K562 (cell line): ENCODE data around the gene BTBD2. TPM values are rescaled to one million over a fixed set of nuclear protein-coding genes. Genes with fewer than 3 reads are reported as not detected.

ENCODE experiments used
- CCAR2 ChIP-seq: fragments of 200-400 bp; formaldehyde crosslinking; IDR thresholded peaks from 2 replicates; pipeline ENCODE4 v1.6.1; 2017; ENCODE audit warnings: mild to moderate bottlenecking, low read depth, low read length
- DACH1 ChIP-seq: fragments of 450-650 bp; IDR thresholded peaks from 2 replicates; pipeline ENCODE4 v1.6.1; 2018; ENCODE audit not compliant: partially characterized antibody
- DMBX1 ChIP-seq: fragments of 250-450 bp; sonication (Bioruptor Pico); IDR thresholded peaks from 2 replicates; pipeline ENCODE4 v1.8.0; 2022; ENCODE audit warnings: inconsistent platforms, mild to moderate bottlenecking, moderate library complexity, borderline replicate concordance
- EGR1 ChIP-seq: fragments of 450-650 bp; conservative IDR thresholded peaks from 2 replicates; pipeline ENCODE4 v1.6.1; 2017; ENCODE audit warnings: mild to moderate bottlenecking
- FIP1L1 ChIP-seq: fragments of 200-400 bp; formaldehyde crosslinking; IDR thresholded peaks from 2 replicates; pipeline ENCODE4 v1.6.1; 2018; ENCODE audit warnings: mild to moderate bottlenecking, low read depth, low read length; ENCODE audit not compliant: poor library complexity, severe bottlenecking
- FOXJ3 ChIP-seq: sonication (generic); formaldehyde crosslinking; IDR thresholded peaks from 2 replicates; pipeline ENCODE4 v1.4.0; 2020; ENCODE audit warnings: mild to moderate bottlenecking, missing genetic modification reagents
- FOXP1 ChIP-seq: sonication (generic); formaldehyde crosslinking; IDR thresholded peaks from 2 replicates; pipeline ENCODE4 v1.8.0; 2022; ENCODE audit warnings: mild to moderate bottlenecking, missing genetic modification reagents
- GTF2B ChIP-seq: IDR thresholded peaks from 2 replicates; pipeline ENCODE4 v1.6.1; 2011; ENCODE audit not compliant: insufficient read length; ENCODE audit errors: extremely low read depth
- KAT7 ChIP-seq: sonication (generic); formaldehyde crosslinking; IDR thresholded peaks from 2 replicates; pipeline ENCODE4 v1.8.0; 2022; ENCODE audit warnings: missing genetic modification reagents, mild to moderate bottlenecking, borderline replicate concordance
- L3MBTL2 ChIP-seq: fragments of 450-650 bp; IDR thresholded peaks from 2 replicates; pipeline ENCODE4 v1.6.1; 2016; ENCODE audit warnings: mild to moderate bottlenecking, moderate library complexity
- MTA3 ChIP-seq: fragments of 450-650 bp; formaldehyde crosslinking; IDR thresholded peaks from 2 replicates; pipeline ENCODE4 v1.6.1; 2017; ENCODE audit warnings: mild to moderate bottlenecking, borderline replicate concordance
- PML ChIP-seq: IDR thresholded peaks from 2 replicates; pipeline ENCODE4 v1.6.1; 2012; ENCODE audit warnings: low read length, inconsistent platforms
- U2AF1 ChIP-seq: fragments of 200-400 bp; formaldehyde crosslinking; optimal IDR thresholded peaks from 2 replicates; pipeline ENCODE3; 2017; ENCODE audit warnings: mild to moderate bottlenecking, low read depth, low read length, moderate library complexity
- ZBTB11 ChIP-seq, 3 experiments: fragments of 200-800 bp in 1 of 3; fragments of 250-450 bp in 1 of 3; fragments of 450-650 bp in 1 of 3; sonication (Bioruptor Pico) in 1 of 3; sonication (Bioruptor generic) in 1 of 3; formaldehyde crosslinking in 1 of 3; IDR thresholded peaks; 2 replicates each; pipeline versions ENCODE4 v1.6.1 to v1.8.0; 2016 to 2022; ENCODE audit warnings: mild to moderate bottlenecking in 2 of 3, missing genetic modification characterization in 2 of 3, missing compliant biosample characterization in 1 of 3, moderate library complexity in 1 of 3
- ZNF282 ChIP-seq: sonication (generic); formaldehyde crosslinking; IDR thresholded peaks from 2 replicates; pipeline ENCODE4 v1.8.1; 2023; ENCODE audit warnings: missing genetic modification reagents
- polyA plus RNA-seq, 8 experiments: library from polyadenylated mRNA; depleted of rRNA in 4 of 8; stranded (reverse) in 5 of 8; unstranded in 3 of 8; fragments of >200 nt; fragmentation: Nextera tagmentation in 2 of 8; fragmentation: Illumina TruSeq in 1 of 8; extraction: Ambion mirVana in 2 of 8; extraction: Trizol in 1 of 8; gene quantifications; 2 replicates each; pipeline versions ENCODE4 v1.2.1 to v1.2.3, GENCODE V29; 2011 to 2014; ENCODE audit warnings: inconsistent platforms in 1 of 8, missing spikeins in 1 of 8
- total RNA-seq, 7 experiments: library from RNA; depleted of rRNA in 6 of 7; stranded (reverse); fragments of >200 nt in 6 of 7; fragmentation: Illumina TruSeq in 2 of 7; extraction: Trizol in 2 of 7; gene quantifications; 2 replicates each; pipeline versions ENCODE4 v1.2.1 to v1.2.3, GENCODE V29; 2011 to 2021; ENCODE audit warnings: low replicate concordance in 1 of 7
- TF ChIP-seq, protein P1 (sequence below), 2 experiments: fragments of 450-650 bp in 1 of 2; IDR thresholded peaks; 2 replicates each; pipeline ENCODE4 v1.6.1; 2011 to 2017; ENCODE audit warnings: low read depth in 2 of 2, antibody characterized with exemption in 1 of 2, borderline replicate concordance in 1 of 2, low read length in 1 of 2, mild to moderate bottlenecking in 1 of 2, mixed read lengths in 1 of 2; ENCODE audit not compliant: control insufficient read depth in 1 of 2

BTBD2 gene
- total and polyA plus RNA-seq, 9 of the 15 experiments (the other 6 are each of a cell fraction or from before 2014, with no cell fraction given) = 0.10 to 15.6 (median 6.9) TPM

- TF ChIP-seq DACH1 (no peak), ZBTB11 (CRISPR knock-in tag; IDR thresholded peaks at IDR 0.05) (0 out of 6 replicates have a peak, but pooled peaks of 1 of the 3 experiments have one; percentile 34), MTA3 (no peak), ZNF282 (CRISPR knock-in tag) (no peak), PML (no peak), FIP1L1 (no peak), L3MBTL2 (no peak), FOXP1 (0 out of 2 replicates have a peak, but pooled peaks have one; percentile 43), KAT7 (0 out of 2 replicates have a peak, but pooled peaks have one; percentile 9), GTF2B (no peak), CCAR2 (no peak), EGR1 (peak; percentile 88; the same call in 1 of the 2 replicates), U2AF1 (no peak), DMBX1 (CRISPR knock-in tag) (no peak), FOXJ3 (CRISPR knock-in tag) (no peak)
- TF ChIP-seq, protein P1, sequence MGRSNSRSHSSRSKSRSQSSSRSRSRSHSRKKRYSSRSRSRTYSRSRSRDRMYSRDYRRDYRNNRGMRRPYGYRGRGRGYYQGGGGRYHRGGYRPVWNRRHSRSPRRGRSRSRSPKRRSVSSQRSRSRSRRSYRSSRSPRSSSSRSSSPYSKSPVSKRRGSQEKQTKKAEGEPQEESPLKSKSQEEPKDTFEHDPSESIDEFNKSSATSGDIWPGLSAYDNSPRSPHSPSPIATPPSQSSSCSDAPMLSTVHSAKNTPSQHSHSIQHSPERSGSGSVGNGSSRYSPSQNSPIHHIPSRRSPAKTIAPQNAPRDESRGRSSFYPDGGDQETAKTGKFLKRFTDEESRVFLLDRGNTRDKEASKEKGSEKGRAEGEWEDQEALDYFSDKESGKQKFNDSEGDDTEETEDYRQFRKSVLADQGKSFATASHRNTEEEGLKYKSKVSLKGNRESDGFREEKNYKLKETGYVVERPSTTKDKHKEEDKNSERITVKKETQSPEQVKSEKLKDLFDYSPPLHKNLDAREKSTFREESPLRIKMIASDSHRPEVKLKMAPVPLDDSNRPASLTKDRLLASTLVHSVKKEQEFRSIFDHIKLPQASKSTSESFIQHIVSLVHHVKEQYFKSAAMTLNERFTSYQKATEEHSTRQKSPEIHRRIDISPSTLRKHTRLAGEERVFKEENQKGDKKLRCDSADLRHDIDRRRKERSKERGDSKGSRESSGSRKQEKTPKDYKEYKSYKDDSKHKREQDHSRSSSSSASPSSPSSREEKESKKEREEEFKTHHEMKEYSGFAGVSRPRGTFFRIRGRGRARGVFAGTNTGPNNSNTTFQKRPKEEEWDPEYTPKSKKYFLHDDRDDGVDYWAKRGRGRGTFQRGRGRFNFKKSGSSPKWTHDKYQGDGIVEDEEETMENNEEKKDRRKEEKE (IDR thresholded peaks at IDR 0.05; ENCODE audit: borderline replicate concordance in 1 of 2, control insufficient read depth in 1 of 2, low read depth in 2 of 2, low read length in 1 of 2) = no peak
Measured at GRCh38 chr19:2058570-2059421, 43.3 kb upstream of the BTBD2 start (continued).
